Fibroblast of peridontal ligament (primary cell): ENCODE results near the gene PLA2G4A.

Experiments
- DNase-seq: peaks from one replicate; pipeline ENCODE4 v3.0.0-alpha.2; 2010; ENCODE audit errors: extremely low read depth

The PLA2G4A gene

DNA sequence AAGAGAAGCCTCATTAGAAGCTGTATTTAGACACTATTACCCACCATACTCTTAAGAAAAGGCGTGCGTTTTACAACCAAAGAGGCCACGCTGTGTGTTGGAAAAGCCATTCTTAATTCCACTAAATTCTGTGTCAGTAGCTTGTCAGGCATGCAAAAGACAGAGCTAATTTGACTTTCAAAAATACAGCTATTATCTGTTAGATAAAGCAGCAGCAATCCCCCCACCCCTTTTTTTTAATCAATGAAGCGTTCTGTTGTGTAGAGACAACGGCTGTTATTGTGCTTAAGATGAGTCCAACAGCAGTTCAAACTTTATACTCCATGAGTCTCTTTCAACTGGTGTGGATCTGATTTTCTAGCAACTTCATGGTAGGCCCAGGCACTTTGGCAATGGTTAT, 43.5 kb downstream of the PLA2G4A start:
- DNase-seq = no peak

DNA sequence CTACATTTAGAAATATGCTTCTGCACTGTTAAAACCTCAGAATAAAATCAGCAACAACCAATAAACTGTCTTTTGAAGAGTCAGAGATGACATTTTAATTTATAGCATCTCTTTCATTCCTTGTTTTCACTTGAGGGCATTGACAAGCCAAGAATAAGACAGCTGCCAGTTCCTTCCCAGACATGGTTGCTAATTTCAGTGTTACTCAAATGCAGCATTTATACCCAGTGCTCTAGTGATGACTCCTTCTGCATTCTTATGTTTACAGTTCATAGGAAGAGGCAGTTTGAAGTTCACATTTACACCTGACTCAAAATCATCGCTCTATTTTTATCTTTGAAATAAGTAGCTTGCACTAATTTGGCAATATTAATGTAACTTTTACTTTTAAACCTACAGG, 44.9 kb downstream of the PLA2G4A start:
- DNase-seq = no peak

DNA sequence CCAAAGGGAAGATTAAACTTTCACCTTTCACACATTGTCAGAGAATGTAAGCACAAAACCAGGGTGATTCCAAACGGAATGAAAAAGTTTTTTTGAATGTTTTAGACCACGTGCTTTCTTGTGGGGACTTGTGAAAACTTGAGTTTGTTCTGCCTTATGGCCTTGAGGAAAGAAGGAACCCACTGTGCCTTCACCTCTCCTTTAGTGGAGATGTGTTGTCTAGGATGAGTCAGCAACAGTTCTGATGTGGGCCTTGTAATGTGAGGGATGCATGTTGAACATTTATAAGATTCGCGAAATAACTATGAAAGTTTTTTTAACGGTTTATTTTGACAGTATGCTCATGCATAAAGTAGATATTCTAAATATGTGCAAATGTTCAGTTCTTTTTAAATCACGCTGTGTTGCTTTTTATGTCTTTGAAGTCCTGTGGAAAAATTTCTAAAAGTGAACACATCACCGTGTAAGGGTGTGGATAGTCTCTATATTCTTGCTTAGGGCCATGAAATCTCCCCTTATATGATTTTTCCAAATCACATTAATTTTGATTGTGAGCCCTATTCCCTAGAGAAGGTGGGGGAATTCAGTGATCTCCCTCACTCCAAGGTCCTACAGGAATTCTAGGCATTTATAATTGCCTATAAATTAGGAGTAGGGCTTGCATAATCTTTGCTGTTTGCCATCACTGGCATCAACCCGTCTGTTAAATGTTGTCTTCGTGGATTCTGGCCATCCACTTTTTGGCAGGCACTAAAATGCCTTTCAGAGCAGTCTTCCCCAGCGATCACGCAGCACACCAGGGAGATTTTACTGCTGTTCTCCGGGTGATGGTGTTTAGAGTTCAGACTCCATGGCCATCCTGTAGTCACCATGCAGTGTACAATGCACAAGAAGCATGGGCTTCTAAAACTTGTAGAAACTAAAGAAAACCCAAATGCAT, 47.4 kb downstream of the PLA2G4A start:
- no peak for DNase-seq

- no peak for DNase-seq
Measured at GRCh38 chr1:186878356-186878755, 49.6 kb downstream of the PLA2G4A start.

- no peak for DNase-seq
Measured at GRCh38 chr1:186880982-186881381, 52.2 kb downstream of the PLA2G4A start.

- no peak for DNase-seq
Measured at GRCh38 chr1:186882372-186883134, 53.8 kb downstream of the PLA2G4A start.

DNA sequence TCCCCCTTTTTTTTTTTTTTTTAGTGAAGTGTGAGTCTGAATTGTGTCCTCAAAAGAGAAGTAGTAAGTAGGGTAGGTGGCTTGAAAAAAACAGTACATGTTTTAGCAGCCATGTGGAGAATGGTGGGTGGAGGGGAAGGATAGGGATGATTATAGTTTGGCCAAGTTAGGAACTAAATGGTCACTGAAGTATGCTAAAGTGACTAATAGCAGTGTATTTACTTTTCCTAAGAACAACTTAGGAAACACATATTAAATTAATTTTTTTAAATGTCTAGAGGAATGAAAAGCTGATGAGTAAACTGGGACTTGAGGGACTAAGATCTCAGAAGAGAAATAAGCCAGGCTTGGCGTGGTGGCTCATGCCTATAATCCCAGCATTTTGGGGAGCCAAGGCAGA, 55.5 kb downstream of the PLA2G4A start:
- peak; percentile 60 for DNase-seq

DNA sequence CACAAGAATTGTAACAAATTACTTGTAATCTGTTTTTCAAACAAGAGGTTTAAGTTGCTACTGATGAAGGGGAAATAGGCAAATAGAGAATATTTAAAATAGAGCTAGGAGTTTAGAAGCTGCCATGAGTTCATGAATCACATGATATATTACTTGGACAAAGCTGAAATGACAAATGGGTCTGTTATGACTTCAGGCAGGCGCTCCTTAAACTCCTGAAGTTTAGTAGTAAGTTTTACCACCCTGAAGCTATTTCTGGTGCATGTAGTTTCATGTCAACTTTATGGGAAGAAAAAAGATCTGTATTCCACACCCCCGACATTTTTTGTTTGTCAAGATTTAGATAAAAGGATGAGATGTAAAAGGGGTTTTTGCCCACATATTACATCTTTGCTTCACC, 58.5 kb downstream of the PLA2G4A start:
- DNase-seq = no peak

GRCh38 chr1:186888367-186888766, 59.6 kb downstream of the PLA2G4A start:
- DNase-seq = no peak

- DNase-seq = no peak
Measured at GRCh38 chr1:186892936-186893335, 64.2 kb downstream of the PLA2G4A start.

DNA sequence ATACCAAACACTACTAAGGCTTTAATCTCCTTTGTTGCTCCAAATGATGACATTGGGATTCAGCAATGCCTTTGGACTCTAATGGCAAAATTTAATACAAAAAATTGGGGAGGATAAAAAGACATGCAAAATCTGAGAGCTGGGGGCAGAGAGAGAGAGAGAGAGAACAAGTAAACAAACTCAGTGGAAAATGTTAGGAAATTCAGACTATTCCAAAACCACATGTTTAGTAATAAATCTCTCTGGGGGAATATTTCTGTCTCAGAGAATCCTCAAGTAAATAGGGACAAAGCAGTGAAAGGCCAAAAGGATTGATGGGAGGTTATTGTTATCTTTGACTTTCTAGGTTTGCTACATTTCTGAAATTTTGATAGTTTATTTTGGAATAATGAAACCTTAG, 65.7 kb downstream of the PLA2G4A start:
- peak; percentile 86 for DNase-seq

DNA sequence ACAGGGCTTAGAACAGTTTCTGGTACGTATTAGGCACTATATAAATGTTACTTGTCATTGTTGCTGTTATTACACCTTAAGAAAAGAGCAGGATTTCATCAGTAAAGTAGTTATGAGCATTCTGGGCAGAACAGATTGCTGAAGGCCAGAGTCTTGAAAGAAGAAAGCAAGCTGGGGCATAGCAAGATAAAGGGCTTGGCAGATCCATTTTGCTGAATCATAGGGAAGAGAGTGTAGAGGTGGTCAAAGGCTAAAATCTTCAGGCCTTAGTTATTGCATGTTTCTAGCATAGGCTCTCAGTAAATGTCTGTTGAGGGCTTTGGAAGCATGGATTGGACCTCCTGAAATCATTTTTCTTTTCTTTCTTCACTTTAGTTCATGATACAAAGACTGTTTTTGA, 67.5 kb downstream of the PLA2G4A start:
- DNase-seq = peak; percentile 50

DNA sequence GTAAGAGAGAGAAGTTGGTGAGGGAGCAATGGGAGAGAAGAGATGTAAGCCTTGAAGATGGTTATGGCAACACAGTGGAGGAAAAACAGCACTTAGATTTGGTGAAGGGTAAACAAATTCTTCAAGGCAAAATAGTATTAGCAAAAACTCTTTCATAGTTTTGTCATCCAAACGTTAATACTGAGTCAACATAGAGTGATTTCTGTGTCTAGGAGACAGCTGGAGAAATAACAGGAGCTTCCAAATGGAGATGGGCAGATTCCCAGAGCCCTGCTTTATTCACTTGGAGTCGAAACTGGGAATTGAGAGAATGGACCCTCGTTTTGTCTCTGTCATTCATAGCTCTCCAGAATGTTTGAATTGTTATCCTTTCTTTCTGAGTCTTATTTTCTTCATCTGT, 68.3 kb downstream of the PLA2G4A start:
- DNase-seq = no peak

GRCh38 chr1:186899577-186899976, 70.8 kb downstream of the PLA2G4A start:
- DNase-seq = no peak

DNA sequence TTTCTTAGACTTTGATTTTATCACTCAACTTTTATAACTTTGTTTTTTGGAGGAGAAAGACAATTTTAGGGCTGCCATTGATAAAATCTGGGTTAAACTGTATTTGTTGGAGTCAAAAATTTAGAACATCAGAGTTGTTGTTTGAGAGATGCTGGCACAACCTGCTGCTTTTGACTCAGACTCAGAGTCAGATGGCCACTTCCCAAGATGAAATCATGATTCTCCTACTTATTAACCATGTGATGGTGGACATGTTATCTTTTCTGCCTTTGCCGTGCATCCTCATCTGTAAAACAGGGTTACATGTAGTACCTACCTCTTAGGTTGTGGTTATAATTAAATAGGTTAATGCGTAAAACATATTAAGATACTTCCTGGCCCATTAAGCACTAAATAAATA, 71.2 kb downstream of the PLA2G4A start:
- DNase-seq = no peak

GRCh38 chr1:186900539-186901237, 71.9 kb downstream of the PLA2G4A start:
- DNase-seq = peak; percentile 43

DNA sequence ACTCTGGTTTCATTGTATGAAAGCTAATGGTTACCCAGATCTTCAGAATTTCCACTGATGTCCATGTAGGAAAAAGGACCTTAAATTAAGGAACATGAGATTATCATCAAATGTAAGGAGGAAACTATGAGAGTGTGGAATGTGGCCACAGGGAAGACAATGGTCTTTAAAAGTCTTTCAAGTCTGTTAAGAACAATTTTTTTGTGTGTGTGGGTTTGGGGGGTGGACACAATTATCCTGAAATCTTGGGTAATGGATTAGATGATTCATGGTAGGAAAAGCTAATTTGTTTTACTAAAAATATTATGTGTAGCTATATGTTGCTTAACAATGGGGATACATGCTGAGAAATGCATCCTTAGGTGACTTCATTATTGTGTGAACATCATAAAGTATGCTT, 72.9 kb downstream of the PLA2G4A start:
- no peak for DNase-seq

DNA sequence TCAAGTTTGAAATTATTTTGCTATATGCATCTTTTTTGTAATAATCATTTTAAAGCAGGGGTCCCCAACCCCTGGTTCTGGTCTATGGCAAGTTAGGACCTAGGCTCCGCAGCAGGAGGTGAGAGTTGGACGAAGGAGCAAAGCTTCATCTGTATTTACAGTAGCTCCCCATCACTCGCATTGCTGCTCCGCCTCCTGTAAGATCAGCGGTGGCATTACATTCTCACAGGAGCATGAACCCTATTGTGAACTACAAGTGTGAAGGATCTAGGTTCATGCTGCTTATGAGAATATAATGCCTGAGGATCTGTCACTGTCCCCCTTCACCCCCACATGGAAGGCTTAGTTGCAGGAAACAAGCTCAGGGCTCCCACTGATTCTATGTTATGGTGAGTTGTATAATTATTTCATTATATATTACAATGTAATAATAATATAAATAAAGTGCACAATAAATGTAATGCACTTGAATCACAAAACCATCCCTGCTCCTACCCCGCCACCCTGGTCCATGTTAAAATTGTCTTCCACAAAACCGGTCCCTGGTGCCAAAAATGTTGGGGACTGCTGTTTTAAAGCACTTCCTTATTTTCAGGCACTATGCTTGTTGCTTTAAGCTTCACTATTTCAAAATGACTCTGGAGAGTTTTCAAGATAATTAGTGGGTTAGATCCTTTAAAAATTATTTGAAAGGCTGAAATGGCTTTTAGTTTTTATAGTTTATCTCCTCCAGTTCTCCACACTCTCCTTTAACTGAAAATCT, 74.8 kb downstream of the PLA2G4A start:
- no peak for DNase-seq

DNA sequence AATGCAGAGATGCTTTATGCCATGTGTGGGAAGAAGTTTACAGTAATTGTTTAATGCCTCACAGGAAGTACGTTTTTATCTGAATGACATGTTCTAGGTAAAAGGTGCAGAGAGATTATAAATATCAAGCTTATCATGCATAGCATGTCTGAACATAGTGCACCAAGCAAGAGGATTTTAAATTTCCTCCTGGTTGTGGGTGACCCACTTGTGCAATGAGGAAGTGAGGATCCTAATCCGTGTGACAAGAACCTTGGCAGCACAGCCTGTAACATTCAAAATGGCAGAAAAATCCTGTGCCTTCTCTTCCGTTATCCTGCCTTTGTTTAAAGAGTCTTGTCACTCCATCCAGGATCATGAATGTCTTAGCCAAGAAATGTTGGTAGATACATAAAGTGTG, 75.6 kb downstream of the PLA2G4A start:
- no peak for DNase-seq

DNA sequence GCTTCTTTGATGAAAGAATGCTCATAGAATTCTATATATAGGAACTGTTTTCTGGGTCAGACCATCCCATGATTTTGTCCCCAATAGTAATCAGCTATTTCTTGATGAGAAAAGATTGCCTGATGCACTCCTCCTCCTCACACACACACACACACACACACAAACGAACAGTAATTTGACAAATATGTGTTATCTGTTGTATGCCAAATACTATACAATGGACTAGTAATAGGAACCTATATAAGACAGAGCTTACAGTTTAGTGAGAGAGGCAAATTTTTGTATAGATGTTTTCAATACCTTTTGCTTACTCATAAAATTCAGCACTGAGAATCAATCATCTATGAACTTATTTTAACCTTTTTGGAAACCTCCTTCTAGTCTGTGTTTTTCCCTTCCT, 76.8 kb downstream of the PLA2G4A start:
- DNase-seq = no peak

DNA sequence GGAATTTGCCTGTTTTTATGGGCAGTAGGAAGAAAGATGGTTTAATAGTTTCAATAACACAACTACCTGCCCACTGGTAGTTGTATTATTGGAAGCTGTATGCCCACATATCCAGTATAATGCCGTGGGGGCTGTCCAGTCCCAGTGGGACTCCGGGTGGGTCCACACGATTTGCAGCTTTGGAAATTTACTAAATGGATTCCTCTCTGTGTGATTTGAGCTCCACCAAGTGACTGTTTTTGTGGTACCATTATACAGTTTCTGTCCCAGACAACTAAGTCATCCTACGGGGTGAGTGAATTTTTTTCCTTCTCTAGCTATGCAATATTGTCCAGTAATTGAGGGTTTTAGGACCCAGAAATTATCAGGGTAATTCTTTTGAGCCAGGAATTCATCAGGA, 86.8 kb downstream of the PLA2G4A start:
- peak; percentile 58 for DNase-seq
